NCI-H748 (cell line): ENCODE data around the gene LIN37.
A peak's percentile ranks its signal among the peaks of the same experiment; 100 is the strongest.

Experiments used
- DNase-seq: peaks from one replicate; lab custom pipeline; 2025; ENCODE audit not compliant: unreplicated experiment; lab: John Stamatoyannopoulos, UW

The LIN37 gene

GRCh38 chr19:35734273-35734672 lies 14.1 kb upstream of the LIN37 start:
- DNase-seq = no peak

DNA sequence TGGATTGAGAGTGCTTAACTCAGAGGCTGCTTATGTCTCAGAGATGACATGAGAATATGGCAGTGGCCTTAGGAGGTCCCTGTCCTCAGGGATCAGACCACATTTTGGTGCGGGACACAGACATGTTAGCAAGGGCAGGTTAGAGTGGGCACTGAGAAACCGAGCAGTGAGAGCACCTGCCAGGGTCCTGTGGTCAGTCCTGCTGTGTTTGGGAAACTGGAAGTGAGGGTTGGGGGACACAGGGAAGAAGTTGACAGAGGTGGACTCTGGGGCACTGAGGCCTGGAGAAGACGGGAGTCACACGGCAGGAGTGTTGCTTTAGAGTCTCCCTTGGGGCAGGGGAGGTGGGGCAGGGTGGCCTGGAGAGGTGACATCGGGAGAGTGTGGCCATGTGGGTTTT lies 13.5 kb upstream of the LIN37 start:
- no peak for DNase-seq

- DNase-seq = no peak
Measured at GRCh38 chr19:35736913-35737886, 11.2 kb upstream of the LIN37 start.

GRCh38 chr19:35738021-35738886 lies 10.1 kb upstream of the LIN37 start:
- DNase-seq = no peak

DNA sequence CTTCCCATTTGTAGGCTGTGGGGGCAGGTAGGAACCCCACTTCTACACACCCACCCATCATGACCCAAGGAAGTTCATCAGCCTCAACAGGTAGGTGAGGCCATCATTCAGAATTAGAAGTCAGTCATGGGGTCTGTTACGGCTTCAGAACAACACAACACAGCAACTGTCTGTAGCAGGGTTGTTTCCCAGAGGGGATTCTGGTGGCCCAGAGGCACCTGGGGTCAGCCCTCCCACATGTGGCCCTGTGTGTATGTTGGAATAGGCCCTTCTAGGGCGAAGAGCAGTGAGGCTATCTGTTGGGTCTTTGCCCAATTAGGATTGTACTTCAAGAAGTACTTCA lies 9.5 kb upstream of the LIN37 start:
- no peak for DNase-seq

GRCh38 chr19:35739275-35740107 lies 8.9 kb upstream of the LIN37 start:
- DNase-seq = no peak

DNA sequence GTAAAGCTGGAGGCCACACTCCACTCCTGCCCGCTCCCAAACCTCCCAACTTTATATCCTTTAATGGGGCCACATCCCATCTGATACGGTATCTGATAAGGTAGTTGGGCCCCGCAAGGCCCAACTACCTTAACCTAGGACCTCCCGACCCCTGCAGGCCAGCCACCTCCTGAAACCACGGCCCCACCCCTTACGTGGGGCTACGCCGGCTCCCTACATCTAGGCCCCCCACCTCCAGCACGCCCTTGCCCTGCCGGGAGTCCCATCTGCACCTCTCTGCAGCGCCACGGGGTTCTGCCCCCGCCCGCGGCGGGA lies 8.3 kb upstream of the LIN37 start:
- no peak for DNase-seq

DNA sequence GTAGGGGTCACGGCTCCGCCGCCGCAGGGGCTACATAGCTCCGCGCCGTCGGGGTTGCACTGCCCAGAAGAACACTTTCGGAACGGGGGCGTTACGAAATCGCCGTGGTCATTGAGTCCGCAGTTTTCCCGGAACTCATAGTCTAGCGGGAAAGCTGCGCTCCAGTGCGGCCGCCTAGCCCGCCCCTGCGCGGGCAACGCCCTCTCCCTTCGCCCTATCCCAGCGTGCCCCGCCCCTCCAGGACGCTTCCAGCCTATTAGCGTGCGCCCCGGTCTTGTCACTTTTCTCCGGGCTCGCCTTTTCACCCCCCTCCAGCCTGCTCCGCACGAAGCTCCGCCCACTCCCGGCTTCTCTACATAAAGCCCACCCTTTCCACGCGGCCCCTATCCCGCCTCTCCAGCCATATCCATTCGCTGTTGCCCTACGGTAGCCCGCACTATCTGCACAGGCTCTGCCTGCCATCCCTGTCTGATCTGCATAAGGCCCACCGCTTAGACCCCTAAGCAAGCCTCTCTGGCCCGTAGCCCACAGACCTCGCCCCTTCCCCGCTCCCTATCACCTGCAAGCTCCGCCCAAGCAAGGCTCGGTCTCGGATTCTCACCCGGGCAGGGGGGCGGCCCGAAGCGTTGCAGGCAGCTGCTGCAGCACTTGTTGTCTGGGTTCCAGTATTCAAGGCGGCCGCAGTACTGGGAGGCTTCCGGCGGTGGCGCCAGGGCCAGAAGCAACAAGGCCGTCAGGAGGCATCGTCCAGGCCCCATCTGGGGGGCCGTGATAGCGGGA lies 7.8 kb upstream of the LIN37 start:
- DNase-seq = peak; percentile 100

GRCh38 chr19:35741203-35741515 lies 7.2 kb upstream of the LIN37 start:
- DNase-seq = no peak

DNA sequence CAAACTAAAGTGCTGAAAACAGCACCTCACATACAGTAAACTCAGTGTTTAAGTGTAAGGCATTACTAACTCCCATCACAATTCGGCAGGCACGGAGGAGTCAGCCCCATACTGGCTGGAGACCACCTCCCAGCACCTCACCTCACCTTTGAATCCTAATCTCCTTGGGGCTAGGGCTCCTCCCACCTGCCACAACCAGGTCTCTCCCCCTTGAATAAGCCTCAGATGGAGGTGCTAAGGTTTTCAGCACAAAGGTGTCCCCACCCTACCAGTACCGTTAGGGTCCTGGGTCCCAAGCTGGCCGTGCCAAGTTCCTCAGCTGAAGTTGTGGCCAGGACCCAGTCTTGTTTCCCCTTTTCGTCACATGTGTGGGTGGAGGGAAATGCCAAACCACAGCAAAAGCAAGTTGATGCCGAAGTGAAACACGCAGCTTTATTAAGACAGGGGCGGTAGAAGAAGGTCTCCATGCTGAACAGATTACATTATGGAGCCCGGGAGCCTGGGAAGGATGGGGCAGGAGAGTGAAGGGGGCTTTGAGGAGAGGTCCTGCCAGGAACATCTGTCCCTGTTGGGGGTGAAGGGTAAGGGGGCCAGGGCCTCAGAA lies 6.2 kb upstream of the LIN37 start, which contains the start of gene IGFLR1:
IGFLR1 (minus strand) TSS at position 332 of the 604 bp plus-strand sequence. CDS start 1,272 bp downstream, outside the sequence.
- DNase-seq = no peak

DNA sequence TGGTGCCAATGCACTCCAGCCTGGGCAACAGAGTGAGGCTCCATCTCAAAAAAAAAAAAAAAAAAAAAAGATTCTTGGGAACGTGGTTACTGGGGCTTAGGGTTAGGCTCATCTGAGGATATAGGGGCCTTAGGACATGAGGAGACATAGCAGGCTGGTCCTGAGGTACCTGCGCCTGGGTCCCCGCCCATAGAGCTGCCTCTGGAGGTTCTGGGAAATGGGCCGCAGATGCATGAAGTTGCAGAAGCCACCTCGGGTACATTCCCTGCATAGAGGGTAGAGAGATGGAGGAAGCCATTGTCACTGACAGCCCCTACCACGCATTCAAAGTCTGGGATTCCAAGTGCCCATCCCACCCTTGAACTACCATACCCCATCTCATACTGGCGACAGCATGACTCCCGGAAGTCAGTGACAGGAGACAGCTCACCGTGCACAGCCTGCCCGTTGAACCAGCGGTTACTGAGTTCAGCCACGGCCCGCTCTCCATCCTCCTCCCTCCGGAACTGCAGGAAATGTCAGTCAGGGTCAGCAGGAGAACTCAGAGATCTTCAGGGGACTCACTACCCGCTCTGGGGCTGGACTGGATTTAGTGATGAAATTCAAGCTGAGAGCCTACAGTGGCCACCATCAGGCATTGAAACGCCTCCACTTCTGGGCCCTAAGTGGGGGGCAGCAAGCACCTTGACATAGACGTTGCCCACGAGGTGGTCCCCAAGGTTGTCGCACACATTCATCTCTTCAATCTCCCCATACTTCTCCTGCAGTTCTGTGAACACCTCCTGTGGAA lies 4.5 kb upstream of the LIN37 start:
- no peak for DNase-seq

- DNase-seq = peak; percentile 98
Measured at GRCh38 chr19:35744430-35745327, 3.7 kb upstream of the LIN37 start.

DNA sequence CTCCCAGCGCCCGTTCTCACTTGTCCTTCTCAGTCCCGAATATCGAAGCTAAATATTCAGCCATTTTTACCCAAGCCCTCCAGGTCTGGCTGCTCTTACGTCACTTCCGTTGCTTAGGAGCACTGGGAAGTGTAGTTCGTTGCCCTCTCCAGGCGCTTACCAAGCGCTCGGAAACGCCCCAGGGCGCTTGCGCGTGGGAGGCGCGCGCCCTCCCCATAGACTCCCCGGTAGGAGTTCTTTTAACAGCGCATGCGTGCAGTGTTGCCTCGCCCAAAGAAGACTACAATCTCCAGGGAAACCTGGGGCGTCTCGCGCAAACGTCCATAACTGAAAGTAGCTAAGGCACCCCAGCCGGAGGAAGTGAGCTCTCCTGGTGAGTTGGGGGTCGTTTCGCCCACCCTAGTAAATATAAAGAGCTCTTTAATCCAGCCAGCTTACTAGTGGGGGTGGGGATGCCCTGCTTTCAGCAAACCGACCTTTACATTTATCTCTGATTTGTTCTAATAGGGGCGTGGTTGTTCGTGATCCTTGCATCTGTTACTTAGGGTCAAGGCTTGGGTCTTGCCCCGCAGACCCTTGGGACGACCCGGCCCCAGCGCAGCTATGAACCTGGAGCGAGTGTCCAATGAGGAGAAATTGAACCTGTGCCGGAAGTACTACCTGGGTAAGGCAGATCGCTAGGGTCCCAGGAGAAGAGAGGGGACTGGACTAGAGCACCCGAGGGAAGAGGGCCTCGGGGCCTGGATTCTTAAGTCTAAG lies 2.9 kb upstream of the LIN37 start, which contains the start of the genes PSENEN and U2AF1L4:
PSENEN (plus strand) TSS at position 324 of the 759 bp plus-strand sequence; CDS start at position 604, 280 bp downstream.
U2AF1L4 (minus strand) TSS at position 91 of the 759 bp plus-strand sequence; CDS start at position 64, 27 bp downstream.
- DNase-seq = peak; percentile 100

DNA sequence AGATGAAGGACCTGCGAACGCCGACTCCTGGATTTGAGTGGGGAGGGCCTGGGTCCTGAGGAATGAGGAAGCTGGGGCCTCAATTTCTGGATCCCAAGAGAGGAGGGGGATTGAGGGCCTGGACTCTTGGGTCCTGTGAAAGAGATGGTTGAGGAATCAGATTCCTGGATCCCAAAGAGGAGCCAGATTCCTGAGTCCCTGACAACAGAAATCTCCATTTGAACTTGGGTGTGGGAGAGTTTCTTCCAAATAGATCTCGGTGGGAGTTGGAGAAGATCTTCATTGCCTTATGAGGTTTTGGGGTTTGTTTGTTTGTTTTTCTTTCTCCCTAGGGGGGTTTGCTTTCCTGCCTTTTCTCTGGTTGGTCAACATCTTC lies 2.3 kb upstream of the LIN37 start:
- no peak for DNase-seq

DNA sequence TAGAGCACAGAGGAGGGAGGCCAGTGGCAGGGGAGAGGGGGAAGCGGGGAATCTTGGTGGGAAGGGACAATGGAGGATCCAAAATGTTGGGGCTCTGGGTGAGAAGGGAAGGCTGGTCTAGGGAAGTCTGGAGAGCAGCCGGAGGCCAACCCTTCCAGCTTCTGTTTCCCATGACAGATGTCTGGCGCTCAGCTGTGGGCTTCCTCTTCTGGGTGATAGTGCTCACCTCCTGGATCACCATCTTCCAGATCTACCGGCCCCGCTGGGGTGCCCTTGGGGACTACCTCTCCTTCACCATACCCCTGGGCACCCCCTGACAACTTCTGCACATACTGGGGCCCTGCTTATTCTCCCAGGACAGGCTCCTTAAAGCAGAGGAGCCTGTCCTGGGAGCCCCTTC lies 1.8 kb upstream of the LIN37 start:
- DNase-seq = no peak

GRCh38 chr19:35750167-35750566 lies 1.8 kb downstream of the LIN37 start:
- no peak for DNase-seq
